GM21529 (cell line): Measurements from ENCODE around the gene MINDY1.

ENCODE experiments used
- ATAC-seq: cut with Tn5 transposase; IDR thresholded peaks from one replicate; pipeline ENCODE4 v1.9.1; 2021; ENCODE audit not compliant: unreplicated experiment

Gene MINDY1, protein sequence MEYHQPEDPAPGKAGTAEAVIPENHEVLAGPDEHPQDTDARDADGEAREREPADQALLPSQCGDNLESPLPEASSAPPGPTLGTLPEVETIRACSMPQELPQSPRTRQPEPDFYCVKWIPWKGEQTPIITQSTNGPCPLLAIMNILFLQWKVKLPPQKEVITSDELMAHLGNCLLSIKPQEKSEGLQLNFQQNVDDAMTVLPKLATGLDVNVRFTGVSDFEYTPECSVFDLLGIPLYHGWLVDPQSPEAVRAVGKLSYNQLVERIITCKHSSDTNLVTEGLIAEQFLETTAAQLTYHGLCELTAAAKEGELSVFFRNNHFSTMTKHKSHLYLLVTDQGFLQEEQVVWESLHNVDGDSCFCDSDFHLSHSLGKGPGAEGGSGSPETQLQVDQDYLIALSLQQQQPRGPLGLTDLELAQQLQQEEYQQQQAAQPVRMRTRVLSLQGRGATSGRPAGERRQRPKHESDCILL

DNA sequence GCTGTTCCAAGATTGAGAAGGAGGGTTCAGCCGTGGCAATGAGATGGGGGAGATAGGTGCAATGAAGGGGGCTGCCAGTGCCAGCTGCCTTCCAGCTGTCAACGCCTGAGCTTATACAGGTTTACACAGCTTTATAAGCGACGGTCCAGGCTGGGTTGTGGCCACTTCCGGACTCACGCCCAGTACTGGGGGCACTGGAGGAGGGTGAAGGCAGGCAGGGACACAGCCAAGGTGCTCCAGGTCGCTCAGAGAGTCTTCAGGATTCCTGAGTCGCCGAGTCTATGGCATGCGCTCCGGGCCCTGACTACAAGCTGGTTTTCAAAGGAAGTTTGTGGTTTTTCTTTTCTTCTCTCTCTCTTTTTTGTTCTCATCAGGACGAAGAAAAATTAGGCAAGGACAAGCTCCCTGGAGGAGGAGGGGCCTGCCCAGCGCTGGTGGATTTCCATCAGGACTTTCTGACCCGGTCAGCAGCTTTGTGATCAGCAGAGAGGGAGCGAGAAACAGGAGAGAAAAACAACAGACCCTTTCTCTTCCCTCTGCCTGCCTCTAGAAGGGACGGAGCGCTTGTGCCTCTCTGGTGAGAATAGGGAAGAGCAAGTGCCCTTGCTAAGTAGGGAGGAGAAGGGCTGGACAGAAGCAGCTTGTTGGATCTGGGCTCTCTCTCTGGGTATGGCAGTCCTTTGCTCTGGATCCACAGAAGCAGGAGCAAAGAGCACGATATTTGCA, at the start of gene MINDY1:
Gene MINDY1 (minus strand): TSS at position 576 of the 726 bp plus-strand sequence. CDS start 4,285 bp downstream, outside the sequence.
- no peak for ATAC-seq

DNA sequence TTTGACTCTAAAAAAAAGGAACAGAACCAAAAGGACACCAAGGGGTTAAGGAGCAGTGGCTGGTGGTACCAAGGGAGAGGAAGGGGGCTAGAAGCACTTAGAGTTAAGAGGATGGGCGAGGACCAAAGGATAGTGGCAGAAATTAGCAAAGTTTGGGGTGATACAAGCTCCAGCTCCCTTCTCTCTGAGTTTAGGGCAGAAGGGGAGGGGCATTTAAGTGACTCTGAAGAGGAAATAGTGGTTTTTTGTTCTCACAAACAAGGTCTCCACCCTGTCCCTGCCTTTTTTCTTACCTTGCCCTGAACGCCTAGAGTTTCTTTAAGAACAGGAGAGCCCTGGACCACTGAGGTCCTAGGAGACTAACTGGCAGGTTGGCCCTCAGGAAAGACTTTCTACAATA, 49.4 kb upstream of the MINDY1 start:
- ATAC-seq: no peak

DNA sequence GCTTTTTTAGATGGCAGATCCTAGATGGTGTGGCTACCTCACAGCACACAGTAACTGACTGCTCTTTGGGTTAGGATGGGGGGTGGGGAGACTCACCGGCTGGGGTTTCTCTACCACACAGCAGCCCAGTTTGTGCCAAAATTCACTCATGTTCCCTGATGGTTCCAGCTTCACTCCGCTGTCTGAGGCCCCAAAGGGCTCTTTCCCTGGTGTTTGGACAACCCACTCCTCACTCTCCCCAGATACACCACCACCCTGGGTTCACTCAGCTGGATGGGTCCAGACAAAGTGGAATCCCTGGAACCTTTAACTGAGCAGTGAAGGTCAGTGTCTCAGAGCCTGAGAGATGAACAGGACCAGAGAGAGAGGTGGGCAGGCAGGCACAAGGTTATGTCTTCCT, 48.9 kb upstream of the MINDY1 start:
- ATAC-seq: no peak

DNA sequence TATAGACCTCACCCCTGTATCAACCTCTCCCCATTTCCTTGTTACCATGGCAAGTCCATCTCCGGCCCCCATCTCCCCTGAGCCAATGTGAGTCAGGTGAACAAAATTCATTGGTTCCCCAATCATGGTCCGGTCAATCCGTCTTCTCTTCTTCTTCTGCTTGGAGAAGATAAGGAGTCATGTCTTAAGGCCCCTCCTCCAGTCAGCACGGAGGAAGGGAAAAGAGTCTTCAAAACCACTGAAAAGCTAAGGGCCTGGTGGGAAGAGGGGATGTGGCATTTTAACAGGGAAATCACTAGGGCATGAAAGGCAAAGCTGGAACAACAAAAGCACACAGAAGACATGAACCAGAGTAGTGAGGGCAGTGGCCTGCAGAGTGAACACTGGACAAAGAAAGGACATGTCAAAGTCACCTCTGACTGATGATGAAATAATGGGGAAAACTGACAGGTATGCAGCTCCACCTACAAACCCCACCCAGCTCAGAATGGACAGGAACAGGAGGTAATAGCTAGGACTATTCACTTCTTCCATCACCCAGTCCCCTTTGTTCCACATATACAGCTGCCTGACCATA, 48.4 kb upstream of the MINDY1 start:
- ATAC-seq: no peak

DNA sequence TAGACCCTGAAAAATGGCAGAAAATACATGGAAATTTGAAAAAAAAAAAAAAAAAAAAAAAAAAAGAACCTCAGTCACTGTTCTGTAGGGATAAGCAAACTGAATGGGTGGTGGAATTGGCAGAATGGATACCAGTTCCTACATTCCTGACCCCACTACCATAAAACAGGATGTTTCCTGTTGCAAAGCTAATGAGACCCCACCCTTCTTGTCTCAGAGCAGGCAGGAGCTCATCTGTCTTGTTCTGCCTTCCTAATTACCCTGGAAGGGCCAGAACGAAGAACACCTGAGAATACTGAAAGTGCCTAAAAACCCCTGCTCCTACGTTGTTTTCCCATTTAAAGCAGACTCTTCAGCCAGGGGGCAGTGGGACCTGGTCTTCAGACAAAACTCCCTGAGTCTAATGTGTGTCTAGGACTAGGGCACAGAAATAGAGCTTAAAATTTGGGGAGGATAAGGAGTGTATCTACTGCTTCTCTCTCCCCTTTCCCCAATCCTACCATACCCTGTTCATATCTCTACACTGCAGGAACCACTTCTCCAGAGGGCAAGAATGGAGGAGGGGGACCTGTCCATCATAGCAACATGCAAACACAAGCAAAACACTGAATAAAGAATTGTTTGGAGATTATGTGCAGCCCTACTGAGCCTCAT, 44.8 kb upstream of the MINDY1 start:
- no peak for ATAC-seq

DNA sequence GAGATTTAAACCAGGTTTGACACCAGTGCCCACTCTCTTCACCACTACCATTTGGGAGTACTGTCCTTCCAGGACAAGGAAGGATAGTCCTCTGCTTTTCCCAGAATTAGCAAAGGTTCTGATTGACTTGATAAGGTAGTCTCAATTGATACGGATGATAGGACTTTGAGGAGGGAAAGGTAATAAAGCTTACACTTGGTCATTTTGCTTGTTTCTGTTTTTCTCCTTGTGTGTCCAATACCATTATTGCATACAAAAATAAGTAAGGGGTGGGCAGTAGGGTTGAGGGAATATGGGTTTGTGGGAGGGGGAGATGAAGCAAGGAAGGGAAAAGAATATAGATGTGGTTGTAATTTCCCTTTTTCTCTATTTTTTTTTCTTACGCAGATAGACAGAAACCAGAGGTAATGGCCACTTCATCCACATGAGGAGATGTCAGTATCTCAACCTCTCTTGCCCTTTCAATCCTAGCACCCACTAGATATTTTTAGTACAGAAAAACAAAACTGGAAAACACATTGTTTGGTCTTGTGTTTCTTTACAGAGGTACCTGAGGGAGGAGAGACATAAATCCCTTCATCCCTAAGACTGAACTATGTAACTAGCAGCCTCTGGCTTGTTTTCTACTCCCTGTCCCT, 43.5 kb upstream of the MINDY1 start:
- ATAC-seq: no peak

DNA sequence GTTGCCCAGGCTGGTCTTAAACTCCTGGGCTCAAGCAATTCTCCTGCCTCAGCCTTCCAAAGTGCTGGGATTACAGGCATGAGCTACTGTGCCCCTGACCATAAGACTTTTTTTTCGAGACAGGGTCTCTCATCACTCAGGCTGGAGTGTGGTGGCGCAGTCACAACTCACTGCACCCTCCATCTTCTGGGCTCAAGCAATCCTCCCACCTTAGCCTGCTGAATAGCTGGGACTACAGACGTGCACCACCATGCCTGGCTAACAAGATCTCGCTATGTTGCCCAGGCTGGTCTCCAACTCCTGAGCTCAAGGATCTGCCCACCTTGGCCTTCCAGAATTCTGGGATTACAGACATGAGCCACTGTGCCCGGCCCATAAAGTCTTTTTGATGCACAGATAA, 42.8 kb upstream of the MINDY1 start:
- ATAC-seq: no peak

DNA sequence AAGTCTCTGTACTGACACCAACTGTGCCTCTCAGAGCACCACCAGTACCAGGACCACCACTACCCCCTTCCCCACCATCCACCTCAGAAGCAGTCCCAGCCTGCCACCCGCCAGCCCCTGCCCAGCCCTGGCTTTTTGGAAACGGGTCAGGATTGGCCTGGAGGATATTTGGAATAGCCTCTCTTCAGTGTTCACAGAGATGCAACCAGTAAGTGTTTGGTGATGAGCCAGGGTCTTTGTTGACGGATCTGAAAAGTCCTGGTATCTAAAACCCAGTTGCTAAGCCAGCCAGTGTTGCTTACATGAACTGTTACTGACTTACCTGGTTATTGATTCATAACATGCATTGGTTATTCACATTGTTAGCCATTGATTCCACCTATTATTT, 41.9 kb upstream of the MINDY1 start:
- no peak for ATAC-seq

DNA sequence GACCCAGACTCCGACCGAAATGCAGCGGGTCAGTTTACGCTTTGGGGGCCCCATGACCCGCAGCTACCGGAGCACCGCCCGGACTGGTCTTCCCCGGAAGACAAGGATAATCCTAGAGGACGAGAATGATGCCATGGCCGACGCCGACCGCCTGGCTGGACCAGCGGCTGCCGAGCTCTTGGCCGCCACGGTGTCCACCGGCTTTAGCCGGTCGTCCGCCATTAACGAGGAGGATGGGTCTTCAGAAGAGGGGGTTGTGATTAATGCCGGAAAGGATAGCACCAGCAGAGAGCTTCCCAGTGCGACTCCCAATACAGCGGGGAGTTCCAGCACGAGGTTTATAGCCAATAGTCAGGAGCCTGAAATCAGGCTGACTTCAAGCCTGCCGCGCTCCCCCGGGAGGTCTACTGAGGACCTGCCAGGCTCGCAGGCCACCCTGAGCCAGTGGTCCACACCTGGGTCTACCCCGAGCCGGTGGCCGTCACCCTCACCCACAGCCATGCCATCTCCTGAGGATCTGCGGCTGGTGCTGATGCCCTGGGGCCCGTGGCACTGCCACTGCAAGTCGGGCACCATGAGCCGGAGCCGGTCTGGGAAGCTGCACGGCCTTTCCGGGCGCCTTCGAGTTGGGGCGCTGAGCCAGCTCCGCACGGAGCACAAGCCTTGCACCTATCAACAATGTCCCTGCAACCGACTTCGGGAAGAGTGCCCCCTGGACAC, 41.4 kb upstream of the MINDY1 start:
- ATAC-seq: peak; percentile 70

DNA sequence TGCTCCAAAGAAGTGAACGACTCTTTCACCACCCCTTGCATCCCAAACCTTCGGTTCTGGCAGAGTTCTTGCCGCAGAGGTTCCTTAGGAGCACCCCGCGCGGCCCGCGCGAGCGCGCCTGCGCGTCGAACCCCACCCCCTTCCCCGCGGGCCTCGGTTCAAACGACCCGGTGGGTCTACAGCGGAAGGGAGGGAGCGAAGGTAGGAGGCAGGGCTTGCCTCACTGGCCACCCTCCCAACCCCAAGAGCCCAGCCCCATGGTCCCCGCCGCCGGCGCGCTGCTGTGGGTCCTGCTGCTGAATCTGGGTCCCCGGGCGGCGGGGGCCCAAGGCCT, 40.9 kb upstream of the MINDY1 start, which contains the start of gene C1orf56:
Gene C1orf56 (plus strand): TSS at position 161 of the 334 bp plus-strand sequence. CDS start 97 bp downstream, at position 258.
- ATAC-seq: peak; percentile 43

DNA sequence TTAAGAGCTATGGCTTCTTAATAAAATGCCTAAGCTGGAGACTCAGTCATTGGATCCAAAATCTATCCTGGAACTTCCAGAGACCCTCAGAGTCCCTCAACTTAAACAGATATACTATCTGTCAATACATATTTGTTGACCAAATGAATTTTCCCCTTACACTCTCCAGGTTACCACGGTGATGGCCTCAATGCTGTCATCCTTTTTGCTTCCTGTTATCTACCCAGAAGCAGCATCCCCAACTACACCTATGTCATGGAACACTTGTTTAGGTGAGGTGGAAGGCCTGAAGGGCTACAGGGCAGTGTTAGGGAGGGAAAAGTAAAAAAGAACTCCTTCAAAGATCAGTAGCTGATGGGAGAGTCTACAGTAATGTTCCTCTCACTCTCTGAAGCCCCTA, 36.5 kb upstream of the MINDY1 start:
- ATAC-seq: no peak

DNA sequence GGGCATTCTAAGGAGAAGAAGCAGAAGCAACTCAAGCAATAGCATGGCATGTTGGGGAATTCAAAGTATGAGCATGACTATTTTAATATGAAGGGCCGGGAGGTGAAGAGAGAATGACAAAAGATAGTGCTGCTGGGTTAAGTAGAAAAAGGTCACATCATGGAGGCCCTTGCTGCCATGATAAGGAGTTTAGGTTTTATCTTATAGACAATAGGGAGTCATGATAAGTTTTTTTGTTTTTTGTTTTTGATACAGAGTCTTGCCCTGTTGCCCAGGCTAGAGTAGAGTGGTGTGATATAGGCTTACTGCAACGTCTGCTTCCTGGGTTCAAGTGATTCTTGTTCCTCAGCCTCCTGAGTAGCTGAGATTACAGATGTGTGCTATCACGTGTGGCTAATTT, 32.8 kb upstream of the MINDY1 start:
- no peak for ATAC-seq

DNA sequence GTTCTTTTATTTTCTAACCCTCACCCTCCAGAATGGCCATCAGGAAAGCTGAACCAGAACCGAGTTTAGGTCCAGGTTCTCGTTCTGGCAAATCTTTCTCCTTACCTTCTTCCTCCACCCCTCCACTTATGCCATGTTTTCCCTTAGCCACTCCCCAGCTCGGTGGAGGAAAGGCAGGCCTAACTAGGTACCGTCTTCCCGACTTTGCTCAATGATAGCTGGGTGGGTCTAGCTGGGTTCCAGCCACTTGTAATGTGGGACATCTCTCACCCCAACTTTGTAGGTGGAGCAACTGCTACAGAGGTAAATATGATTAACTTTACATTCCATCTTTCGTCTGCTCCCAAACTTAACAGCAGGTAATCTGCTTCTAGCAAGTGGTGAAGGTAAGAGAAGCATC, 30.3 kb upstream of the MINDY1 start:
- ATAC-seq: no peak

DNA sequence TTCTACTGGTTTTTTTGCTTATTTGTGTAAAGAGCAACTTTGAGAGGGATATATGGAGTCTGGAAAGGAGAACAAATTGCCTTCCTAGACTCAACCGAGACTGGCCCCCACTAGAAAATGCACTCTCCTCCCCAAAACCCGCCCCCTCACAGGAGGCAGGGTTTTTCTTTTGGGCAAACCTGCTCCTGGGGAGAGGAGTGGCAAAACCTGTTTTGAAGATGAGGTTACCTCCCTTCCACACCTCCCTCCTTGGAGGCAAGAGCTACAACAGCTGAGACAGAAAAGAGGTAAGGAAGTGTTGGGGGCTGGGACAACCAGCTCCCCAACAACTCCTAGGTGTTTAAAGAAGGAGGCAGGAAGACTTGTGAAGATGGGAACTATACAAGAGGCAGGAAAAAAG, 29.7 kb upstream of the MINDY1 start, which contains the start of gene BNIPL:
Gene BNIPL (plus strand): TSS at position 231 of the 400 bp plus-strand sequence. CDS start 140 bp downstream, at position 371.
- no peak for ATAC-seq

DNA sequence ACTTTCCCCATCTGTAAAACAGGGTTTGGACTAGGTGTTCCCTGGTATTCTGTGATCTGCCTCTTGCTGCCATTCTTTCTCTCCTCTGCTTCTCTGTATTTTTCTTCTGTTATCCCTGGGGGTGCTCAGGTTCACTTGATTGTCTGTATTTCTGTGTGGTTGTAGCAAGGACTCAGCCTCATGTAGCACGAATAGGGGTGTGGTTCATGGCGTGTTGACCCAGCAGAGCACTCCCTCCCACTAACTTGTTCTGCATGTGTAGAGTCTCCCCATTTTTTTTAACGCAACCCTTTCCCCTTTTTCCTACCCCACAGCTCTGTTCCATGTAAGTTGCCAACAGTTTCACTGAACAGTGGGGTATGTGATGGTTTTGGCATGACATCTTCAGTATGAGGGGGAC, 28.5 kb upstream of the MINDY1 start:
- no peak for ATAC-seq

DNA sequence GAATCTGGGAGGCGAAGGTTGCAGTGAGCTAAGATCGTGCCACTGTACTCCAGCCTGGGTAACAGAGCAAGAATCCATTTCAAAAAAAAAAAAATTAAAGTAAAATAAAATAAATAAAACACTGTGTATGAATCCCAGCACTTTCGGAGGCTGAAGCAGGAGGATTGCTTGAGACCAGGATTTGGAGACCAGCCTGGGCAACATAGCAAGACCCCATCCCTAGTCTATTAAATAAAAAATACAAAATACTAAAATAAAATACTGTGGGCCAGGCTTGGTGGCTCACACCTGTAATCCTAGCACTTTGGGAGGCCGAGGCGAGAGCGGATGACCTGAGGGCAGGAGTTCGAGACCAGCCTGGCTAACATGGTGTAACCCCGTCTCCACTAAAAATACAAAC, 25.5 kb upstream of the MINDY1 start:
- ATAC-seq: no peak

DNA sequence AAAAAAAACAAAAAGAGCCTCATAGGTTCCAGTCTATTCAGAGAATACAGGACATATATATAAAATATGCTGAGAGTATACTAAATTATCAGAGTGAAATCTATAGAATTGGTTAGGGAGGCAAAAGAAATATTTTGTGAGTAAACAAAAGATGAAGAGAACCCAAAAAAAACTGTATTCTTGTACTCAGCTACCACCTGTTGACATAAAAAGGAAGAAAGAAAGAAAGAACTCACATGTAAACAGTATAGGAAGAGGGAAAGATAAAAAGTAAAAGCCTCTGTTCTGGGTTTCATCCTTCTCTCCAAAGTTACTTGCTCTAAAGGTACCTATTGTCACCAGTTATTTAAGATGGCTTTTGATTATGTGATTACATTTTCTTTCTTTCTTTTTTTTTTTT, 19.8 kb upstream of the MINDY1 start:
- ATAC-seq: no peak

DNA sequence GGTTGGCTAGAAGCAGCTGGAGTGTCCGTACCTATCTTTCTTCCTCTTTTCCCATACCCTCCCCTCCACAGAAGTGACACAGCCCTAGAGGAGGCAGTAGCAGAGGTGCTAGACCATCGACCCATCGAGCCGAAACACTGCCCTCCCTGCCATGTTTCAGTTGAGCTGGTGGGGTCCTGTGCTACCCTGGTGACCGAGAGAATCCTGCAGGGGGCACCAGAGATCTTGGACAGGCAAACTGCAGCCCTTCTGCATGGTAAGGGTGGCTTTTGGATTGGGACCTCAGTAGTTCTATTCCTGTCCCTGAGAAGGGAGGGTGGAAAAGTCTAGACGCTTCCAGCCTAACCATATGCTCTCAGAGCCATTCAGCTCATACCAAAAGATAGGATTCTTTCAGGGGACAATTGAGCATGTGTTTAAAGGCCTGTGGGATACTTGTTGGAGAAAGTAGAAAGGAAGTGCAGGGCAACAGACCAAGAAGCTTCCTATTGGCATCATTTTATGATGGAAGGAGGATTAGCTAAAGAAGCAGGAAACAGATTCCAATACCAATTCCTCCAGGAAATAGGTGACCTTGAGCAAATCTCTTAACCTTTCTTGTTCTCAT, 17.9 kb upstream of the MINDY1 start:
- ATAC-seq: no peak

DNA sequence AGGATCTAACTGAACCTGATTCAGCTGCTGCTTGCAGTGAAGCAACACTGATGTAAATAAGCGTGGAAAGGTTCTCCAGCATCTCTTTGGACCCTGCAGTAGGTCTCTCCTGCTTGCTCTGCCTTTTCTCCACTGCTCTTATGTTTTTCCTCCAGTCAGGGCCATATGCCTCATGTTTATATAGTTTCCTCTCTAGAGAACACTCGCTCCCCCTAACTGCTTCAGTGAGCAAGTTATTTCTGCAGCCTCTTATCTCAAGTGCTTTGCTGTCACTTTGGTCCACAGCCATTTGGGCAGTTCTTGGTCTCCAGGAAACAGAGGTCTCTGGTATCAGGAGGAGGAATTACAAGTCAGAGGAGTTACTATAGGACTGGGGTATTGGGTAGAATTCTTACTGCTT, 6.8 kb upstream of the MINDY1 start:
- ATAC-seq: no peak
